K562 (cell line): ENCODE measurements around the gene SLC25A4. TPM values are rescaled to one million over a fixed set of nuclear protein-coding genes. Genes with fewer than 3 reads are reported as not detected.

ENCODE experiments used
- ATAC-seq: fragments of 200-7000 bp; cut with Tn5 transposase; 3 replicates; pipeline ENCODE4 v1.9.1; 2020; ENCODE audit warnings: moderate library complexity
- BruUV-seq: library from RNA; stranded (reverse); fragments of 400-500 nt; replicated peaks from 2 replicates; lab custom pipeline; 2021; lab: Mats Ljungman, UMichigan
- CTCF ChIA-PET: fragments of 300-600 bp; formaldehyde crosslinking; extraction: SDS; loops from one replicate; lab custom pipeline; 2021; ENCODE audit warnings: low intra/inter-chr PET ratio; lab: Yijun Ruan, JAX
- POLR2A ChIA-PET: fragments of 300-600, 350-650 bp; sonication (Branson Sonifier 250); formaldehyde crosslinking; extraction: SDS; loops from one replicate; lab custom pipeline; 2021; ENCODE audit warnings: antibody characterized with exemption, inconsistent platforms; lab: Yijun Ruan, JAX
- DNase-seq, 4 experiments: peaks; one replicate each; pipeline versions ENCODE4 v3.0.0 to v3.0.0-alpha.2; 2011 to 2018; ENCODE audit warnings: low spot score in 3 of 4, mixed read lengths in 3 of 4; ENCODE audit errors: extremely low read depth in 1 of 4
- FAIRE-seq: peaks from 2 replicates; lab custom pipeline; 2011; peaks lifted over from hg19 to GRCh38; lab: Jason Lieb, UNC
- H2AFZ ChIP-seq: 2 replicates; pipeline ENCODE4 v1.6.0; 2011; ENCODE audit warnings: low read depth, low read length, control low read depth, inconsistent platforms
- H3K27ac ChIP-seq: fragments of 200-600 bp; 3 replicates; pipeline ENCODE4 v1.8.0; 2011; ENCODE audit warnings: low read depth, mild to moderate bottlenecking, control low read depth, inconsistent platforms, low read length, moderate library complexity, mixed read lengths; ENCODE audit errors: extremely low read depth
- H3K27me3 ChIP-seq, 2 experiments: fragments of 300-600 bp in 1 of 2; 2 replicates in 1 of 2; 3 replicates in 1 of 2; pipeline versions ENCODE4 v1.6.0 to v1.8.0; 2011; ENCODE audit warnings: inconsistent platforms in 2 of 2, low read length in 2 of 2, mild to moderate bottlenecking in 1 of 2, mixed read lengths in 1 of 2, moderate library complexity in 1 of 2; ENCODE audit not compliant: control insufficient read depth in 2 of 2, insufficient read depth in 2 of 2
- H3K36me3 ChIP-seq: fragments of 300-600 bp; 3 replicates; pipeline ENCODE4 v1.8.0; 2011; ENCODE audit warnings: mild to moderate bottlenecking, low read length, inconsistent platforms; ENCODE audit not compliant: control insufficient read depth, insufficient read depth
- H3K4me1 ChIP-seq, 2 experiments: fragments of 200-600 bp in 1 of 2; replicated peaks in 1 of 2; 2 replicates in 1 of 2; 3 replicates in 1 of 2; pipeline versions ENCODE4 v1.5.1 to v1.8.0; 2011; ENCODE audit warnings: inconsistent platforms in 2 of 2, low read length in 2 of 2, mild to moderate bottlenecking in 1 of 2, mixed read lengths in 1 of 2, moderate library complexity in 1 of 2; ENCODE audit not compliant: control insufficient read depth in 2 of 2, insufficient read depth in 2 of 2
- H3K4me2 ChIP-seq: 2 replicates; pipeline ENCODE4 v1.6.1; 2011; ENCODE audit warnings: low read length, control low read depth, inconsistent platforms, mixed read lengths; ENCODE audit not compliant: insufficient read depth
- H3K4me3 ChIP-seq: fragments of 200-600 bp; sonication (generic), shearing (Covaris generic); 2 replicates; pipeline ENCODE4 v1.5.1; 2016; ENCODE audit warnings: control low read depth, inconsistent platforms
- H3K79me2 ChIP-seq: fragments of 200-600 bp; 3 replicates; pipeline ENCODE4 v1.8.0; 2011; ENCODE audit warnings: low read length, inconsistent platforms; ENCODE audit not compliant: control insufficient read depth, insufficient read depth
- H3K9ac ChIP-seq, 2 experiments: 2 replicates each; pipeline versions ENCODE4 v1.6.0 to v1.6.1; 2011; ENCODE audit warnings: low read depth in 2 of 2, low read length in 2 of 2, control low read depth in 1 of 2, inconsistent platforms in 1 of 2, mild to moderate bottlenecking in 1 of 2, mixed read lengths in 1 of 2; ENCODE audit not compliant: insufficient read depth in 1 of 2
- H3K9me1 ChIP-seq: one replicate; pipeline ENCODE4 v1.6.0; 2011; ENCODE audit warnings: inconsistent platforms, mild to moderate bottlenecking, low read length, moderate library complexity; ENCODE audit not compliant: control insufficient read depth, insufficient read depth
- H3K9me3 ChIP-seq: replicated peaks from 2 replicates; pipeline ENCODE4 v1.5.1; 2011; ENCODE audit warnings: low read depth, low read length, inconsistent platforms; ENCODE audit not compliant: control insufficient read depth, insufficient read depth
- H4K20me1 ChIP-seq: replicated peaks from 2 replicates; pipeline ENCODE4 v1.6.1; 2011; ENCODE audit warnings: low read length, inconsistent platforms, mixed read lengths; ENCODE audit not compliant: control insufficient read depth, insufficient read depth
- E2F3 ChIP-seq: fragments of 250-450 bp; sonication (Bioruptor Pico); IDR thresholded peaks from 2 replicates; pipeline ENCODE4 v1.4.0; 2020; ENCODE audit warnings: mild to moderate bottlenecking
- SMARCC2 ChIP-seq: fragments of 450-650 bp; IDR thresholded peaks from 2 replicates; pipeline ENCODE4 v1.6.1; 2017; ENCODE audit warnings: antibody characterized with exemption, moderate library complexity, mild to moderate bottlenecking, low read depth
- ZFP36 ChIP-seq: fragments of 150-350 bp; IDR thresholded peaks from 2 replicates; pipeline ENCODE4 v1.6.1; 2018; ENCODE audit warnings: low read length, low read depth; ENCODE audit not compliant: partially characterized antibody
- WGBS: fragments of 100-300 bp; shearing (Covaris generic); methylation state at CpG from one replicate; pipeline ENCODE4 v1.1.6; 2016; ENCODE audit warnings: low coverage, mixed read lengths; ENCODE audit not compliant: insufficient coverage; ENCODE audit errors: missing lambda C conversion rate; 5-methylcytosine and 5-hydroxymethylcytosine counted together
- in situ Hi-C: fragments of 300-500 bp; cut with MboI; formaldehyde crosslinking; loops from 4 replicates; pipeline ENCODE4 v1.15.0; 2018; ENCODE audit warnings: inconsistent platforms, mixed read lengths
- intact Hi-C: fragments of 100-400 bp; cut with micrococcal nuclease; formaldehyde crosslinking; loops from 2 replicates; pipeline ENCODE4 v1.14.2; 2022
- polyA plus RNA-seq, 8 experiments: library from polyadenylated mRNA; depleted of rRNA in 4 of 8; stranded (reverse) in 5 of 8; unstranded in 3 of 8; fragments of >200 nt; fragmentation: Nextera tagmentation in 2 of 8; fragmentation: Illumina TruSeq in 1 of 8; extraction: Ambion mirVana in 2 of 8; extraction: Trizol in 1 of 8; gene quantifications; 2 replicates each; pipeline versions ENCODE4 v1.2.1 to v1.2.3, GENCODE V29; 2011 to 2014; ENCODE audit warnings: inconsistent platforms in 1 of 8, missing spikeins in 1 of 8
- total RNA-seq, 7 experiments: library from RNA; depleted of rRNA in 6 of 7; stranded (reverse); fragments of >200 nt in 6 of 7; fragmentation: Illumina TruSeq in 2 of 7; extraction: Trizol in 2 of 7; gene quantifications; 2 replicates each; pipeline versions ENCODE4 v1.2.1 to v1.2.3, GENCODE V29; 2011 to 2021; ENCODE audit warnings: low replicate concordance in 1 of 7
- TF ChIP-seq, protein P1 (sequence below): fragments of 250-450 bp; sonication (Bioruptor Pico); IDR thresholded peaks from 2 replicates; pipeline ENCODE4 v1.4.0; 2020; ENCODE audit warnings: mild to moderate bottlenecking
- TF ChIP-seq, protein P2 (sequence below): sonication (generic); formaldehyde crosslinking; IDR thresholded peaks from 2 replicates; pipeline ENCODE4 v1.8.0; 2023; ENCODE audit warnings: mild to moderate bottlenecking, missing genetic modification reagents
- TF ChIP-seq, protein P3 (sequence below), 2 experiments: fragments of 450-650 bp; IDR thresholded peaks; 2 replicates each; pipeline ENCODE4 v1.6.1; 2016; ENCODE audit warnings: mild to moderate bottlenecking in 2 of 2, borderline replicate concordance in 1 of 2, low read depth in 1 of 2, moderate library complexity in 1 of 2

The SLC25A4 gene
- total and polyA plus RNA-seq, 9 of the 15 experiments (the other 6 are each of a cell fraction or from before 2014, with no cell fraction given), result 8.3 to 28.6 (median 19.5) TPM

GRCh38 chr4:185189606-185190305 is 46.7 kb downstream of the SLC25A4 start:
- peaks cover 76% of the 10 kb centered on the region for H3K79me2 ChIP-seq
- H3K9ac ChIP-seq, result no peak overlapping the region
- H3K27me3 ChIP-seq, result no peaks in the 10 kb centered on the region
- H3K4me1 ChIP-seq, result peaks cover 3 to 14% of the 10 kb centered on the region in 2 experiments; a peak in 4 of 5 replicates
- no peak for FAIRE-seq
- BruUV-seq, result no TSS peak
- intact Hi-C loops (no loop called here), in situ Hi-C loops (no loop called here)
- no peak for DNase-seq
- no peak overlapping the region for H2AFZ ChIP-seq
- peaks cover 38% of the 10 kb centered on the region for H3K36me3 ChIP-seq
- no peak overlapping the region for H3K4me3 ChIP-seq
- TF ChIP-seq, protein P1, sequence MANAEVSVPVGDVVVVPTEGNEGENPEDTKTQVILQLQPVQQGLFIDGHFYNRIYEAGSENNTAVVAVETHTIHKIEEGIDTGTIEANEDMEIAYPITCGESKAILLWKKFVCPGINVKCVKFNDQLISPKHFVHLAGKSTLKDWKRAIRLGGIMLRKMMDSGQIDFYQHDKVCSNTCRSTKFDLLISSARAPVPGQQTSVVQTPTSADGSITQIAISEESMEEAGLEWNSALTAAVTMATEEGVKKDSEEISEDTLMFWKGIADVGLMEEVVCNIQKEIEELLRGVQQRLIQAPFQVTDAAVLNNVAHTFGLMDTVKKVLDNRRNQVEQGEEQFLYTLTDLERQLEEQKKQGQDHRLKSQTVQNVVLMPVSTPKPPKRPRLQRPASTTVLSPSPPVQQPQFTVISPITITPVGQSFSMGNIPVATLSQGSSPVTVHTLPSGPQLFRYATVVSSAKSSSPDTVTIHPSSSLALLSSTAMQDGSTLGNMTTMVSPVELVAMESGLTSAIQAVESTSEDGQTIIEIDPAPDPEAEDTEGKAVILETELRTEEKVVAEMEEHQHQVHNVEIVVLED, result no peak
- TF ChIP-seq E2F3 (CRISPR knock-in tag), result no peak
- TF ChIP-seq SMARCC2, result no peak
- TF ChIP-seq, protein P2, sequence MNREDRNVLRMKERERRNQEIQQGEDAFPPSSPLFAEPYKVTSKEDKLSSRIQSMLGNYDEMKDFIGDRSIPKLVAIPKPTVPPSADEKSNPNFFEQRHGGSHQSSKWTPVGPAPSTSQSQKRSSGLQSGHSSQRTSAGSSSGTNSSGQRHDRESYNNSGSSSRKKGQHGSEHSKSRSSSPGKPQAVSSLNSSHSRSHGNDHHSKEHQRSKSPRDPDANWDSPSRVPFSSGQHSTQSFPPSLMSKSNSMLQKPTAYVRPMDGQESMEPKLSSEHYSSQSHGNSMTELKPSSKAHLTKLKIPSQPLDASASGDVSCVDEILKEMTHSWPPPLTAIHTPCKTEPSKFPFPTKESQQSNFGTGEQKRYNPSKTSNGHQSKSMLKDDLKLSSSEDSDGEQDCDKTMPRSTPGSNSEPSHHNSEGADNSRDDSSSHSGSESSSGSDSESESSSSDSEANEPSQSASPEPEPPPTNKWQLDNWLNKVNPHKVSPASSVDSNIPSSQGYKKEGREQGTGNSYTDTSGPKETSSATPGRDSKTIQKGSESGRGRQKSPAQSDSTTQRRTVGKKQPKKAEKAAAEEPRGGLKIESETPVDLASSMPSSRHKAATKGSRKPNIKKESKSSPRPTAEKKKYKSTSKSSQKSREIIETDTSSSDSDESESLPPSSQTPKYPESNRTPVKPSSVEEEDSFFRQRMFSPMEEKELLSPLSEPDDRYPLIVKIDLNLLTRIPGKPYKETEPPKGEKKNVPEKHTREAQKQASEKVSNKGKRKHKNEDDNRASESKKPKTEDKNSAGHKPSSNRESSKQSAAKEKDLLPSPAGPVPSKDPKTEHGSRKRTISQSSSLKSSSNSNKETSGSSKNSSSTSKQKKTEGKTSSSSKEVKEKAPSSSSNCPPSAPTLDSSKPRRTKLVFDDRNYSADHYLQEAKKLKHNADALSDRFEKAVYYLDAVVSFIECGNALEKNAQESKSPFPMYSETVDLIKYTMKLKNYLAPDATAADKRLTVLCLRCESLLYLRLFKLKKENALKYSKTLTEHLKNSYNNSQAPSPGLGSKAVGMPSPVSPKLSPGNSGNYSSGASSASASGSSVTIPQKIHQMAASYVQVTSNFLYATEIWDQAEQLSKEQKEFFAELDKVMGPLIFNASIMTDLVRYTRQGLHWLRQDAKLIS, result no peak
- TF ChIP-seq ZFP36, result no peak
- TF ChIP-seq, protein P3, sequence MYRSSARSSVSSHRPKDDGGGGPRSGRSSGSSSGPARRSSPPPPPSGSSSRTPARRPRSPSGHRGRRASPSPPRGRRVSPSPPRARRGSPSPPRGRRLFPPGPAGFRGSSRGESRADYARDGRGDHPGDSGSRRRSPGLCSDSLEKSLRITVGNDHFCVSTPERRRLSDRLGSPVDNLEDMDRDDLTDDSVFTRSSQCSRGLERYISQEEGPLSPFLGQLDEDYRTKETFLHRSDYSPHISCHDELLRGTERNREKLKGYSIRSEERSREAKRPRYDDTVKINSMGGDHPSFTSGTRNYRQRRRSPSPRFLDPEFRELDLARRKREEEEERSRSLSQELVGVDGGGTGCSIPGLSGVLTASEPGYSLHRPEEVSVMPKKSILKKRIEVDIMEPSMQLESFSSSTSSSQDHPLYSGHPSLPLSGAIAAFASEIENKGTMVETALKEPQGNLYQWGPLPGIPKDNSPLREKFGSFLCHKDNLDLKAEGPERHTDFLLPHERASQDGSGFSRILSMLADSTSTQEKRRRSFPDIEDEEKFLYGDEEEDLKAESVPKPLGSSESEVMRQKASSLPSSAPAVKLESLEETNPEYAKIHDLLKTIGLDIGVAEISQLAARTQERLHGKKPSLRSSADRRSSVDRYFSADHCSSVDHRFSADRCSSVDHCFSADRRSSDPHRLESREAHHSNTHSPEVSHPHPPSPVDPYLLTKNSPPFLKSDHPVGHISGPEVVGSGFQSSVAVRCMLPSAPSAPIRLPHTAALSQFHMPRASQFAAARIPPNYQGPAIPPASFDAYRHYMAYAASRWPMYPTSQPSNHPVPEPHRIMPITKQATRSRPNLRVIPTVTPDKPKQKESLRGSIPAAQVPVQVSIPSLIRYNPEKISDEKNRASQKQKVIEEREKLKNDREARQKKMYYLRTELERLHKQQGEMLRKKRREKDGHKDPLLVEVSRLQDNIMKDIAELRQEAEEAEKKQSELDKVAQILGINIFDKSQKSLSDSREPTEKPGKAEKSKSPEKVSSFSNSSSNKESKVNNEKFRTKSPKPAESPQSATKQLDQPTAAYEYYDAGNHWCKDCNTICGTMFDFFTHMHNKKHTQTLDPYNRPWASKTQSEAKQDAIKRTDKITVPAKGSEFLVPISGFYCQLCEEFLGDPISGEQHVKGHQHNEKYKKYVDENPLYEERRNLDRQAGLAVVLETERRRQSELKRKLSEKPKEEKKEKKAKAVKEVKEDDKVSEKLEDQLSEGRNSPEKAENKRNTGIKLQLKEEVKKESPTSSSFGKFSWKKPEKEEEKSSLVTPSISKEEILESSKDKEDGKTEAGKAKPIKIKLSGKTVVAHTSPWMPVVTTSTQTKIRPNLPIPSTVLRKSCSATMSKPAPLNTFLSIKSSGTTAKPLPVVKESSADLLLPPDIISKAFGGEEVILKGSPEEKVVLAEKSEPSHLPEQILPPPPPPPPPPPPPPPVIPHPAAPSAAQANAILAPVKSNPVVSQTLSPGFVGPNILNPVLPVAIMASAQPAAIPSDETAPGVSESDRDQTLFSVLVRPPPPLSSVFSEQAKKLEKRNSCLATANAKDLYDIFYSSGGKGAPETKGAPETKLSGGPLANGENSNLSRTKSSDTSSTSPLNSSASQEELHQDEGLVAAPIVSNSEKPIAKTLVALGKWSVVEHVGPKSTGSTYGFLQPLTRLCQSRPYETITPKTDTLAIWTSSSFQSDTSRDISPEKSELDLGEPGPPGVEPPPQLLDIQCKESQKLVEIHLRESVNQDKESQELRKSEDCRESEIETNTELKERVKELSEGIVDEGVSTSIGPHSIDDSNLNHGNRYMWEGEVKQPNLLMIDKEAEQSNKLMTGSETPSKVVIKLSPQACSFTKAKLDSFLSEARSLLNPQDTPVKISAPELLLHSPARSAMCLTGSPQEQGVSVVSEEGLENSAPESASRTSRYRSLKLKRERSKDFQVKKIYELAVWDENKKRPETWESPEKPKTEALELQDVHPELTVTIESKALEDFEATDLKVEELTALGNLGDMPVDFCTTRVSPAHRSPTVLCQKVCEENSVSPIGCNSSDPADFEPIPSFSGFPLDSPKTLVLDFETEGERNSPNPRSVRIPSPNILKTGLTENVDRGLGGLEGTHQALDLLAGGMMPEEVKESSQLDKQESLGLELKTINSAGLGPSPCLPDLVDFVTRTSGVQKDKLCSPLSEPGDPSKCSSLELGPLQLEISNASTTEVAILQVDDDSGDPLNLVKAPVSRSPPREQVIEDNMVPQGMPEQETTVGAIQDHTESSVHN (IDR thresholded peaks at IDR 0.05; ENCODE audit: borderline replicate concordance in 1 of 2, low read depth in 1 of 2), result no peak
- H3K27ac ChIP-seq, result no peak overlapping the region
- no peaks in the 10 kb centered on the region; the same call in 1 of the 2 replicates for H4K20me1 ChIP-seq
- ChIA-PET CTCF (no interaction called here), POLR2A (no interaction called here)
- ATAC-seq, result peak; percentile 52
- 0 out of 2 replicates have a peak overlapping the region, but pooled peaks have one; percentile 6 for H3K4me2 ChIP-seq
- no peaks in the 10 kb centered on the region for H3K9me3 ChIP-seq
- WGBS, result 30% methylated on average over 4 of the region's 4 CpGs
- no peaks in the 10 kb centered on the region for H3K9me1 ChIP-seq
